Upper lobe of right lung (tissue), 1 donor: ENCODE data around the gene ATL2. TPM values are rescaled to one million over a fixed set of nuclear protein-coding genes. Genes with fewer than 3 reads are reported as not detected.

Experiments used
- ATAC-seq: fragments of 200-7000 bp; cut with Tn5 transposase; one replicate; pipeline ENCODE4 v1.9.1; 2020; ENCODE audit warnings: mild to moderate bottlenecking, moderate library complexity
- DNase-seq: peaks from one replicate; pipeline ENCODE4 v3.0.0-alpha.2; 2020
- H3K27ac ChIP-seq: fragments of 200-600 bp; one replicate; pipeline ENCODE4 v1.8.0; 2022
- H3K27me3 ChIP-seq: fragments of 200-600 bp; one replicate; pipeline ENCODE4 v1.8.0; 2022; ENCODE audit warnings: mild to moderate bottlenecking
- H3K36me3 ChIP-seq: fragments of 200-600 bp; one replicate; pipeline ENCODE4 v1.8.0; 2022
- H3K4me1 ChIP-seq: fragments of 200-600 bp; one replicate; pipeline ENCODE4 v1.8.0; 2022
- H3K4me3 ChIP-seq: fragments of 200-600 bp; one replicate; pipeline ENCODE4 v1.8.0; 2022; ENCODE audit warnings: mild to moderate bottlenecking
- H3K9me3 ChIP-seq: fragments of 200-600 bp; one replicate; pipeline ENCODE4 v1.8.0; 2022
- intact Hi-C: fragments of 100-400 bp; cut with DNase I; formaldehyde crosslinking; loops from one replicate; pipeline ENCODE4 v1.11.0; 2022
- total RNA-seq: library from RNA; stranded (reverse); fragmentation: NEBNext Ultra II Directional; extraction: Animal tissue kit (Norgen Biotek cat#: 25700); gene quantifications from one replicate; pipeline ENCODE4 v1.2.1, GENCODE V29; 2021
- TF ChIP-seq, protein P1 (sequence below): fragments of 200-600 bp; IDR thresholded peaks from one replicate; pipeline ENCODE4 v1.8.0; 2022; ENCODE audit warnings: antibody characterized with exemption
- donor health status: DM: no; HTN: yes; CAD: no; lungs with severe emphysema.

Gene ATL2
- total RNA-seq, 1 donor from 2014 or later, result 69.1 TPM

DNA sequence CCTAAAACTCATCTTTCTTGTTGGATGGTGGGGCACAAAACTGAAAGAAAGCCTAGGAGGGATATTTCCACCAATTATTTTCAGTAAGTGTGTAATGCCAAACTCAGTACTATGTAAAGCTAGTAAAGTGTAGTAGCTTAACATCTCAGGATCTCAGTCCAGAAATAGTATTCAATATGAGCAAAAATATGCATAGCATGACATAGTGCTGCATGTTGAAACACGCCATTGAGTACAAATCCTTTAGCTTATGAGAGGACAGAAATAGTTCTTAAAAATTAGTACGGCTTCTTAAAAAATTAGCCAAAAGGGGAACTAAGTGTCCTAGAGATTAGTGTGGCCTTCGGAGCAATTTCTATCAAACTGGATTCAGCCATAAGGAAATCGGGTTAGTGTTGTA is 21.7 kb upstream of the ATL2 start:
- DNase-seq (no peak), ATAC-seq (no peak)
- Histone ChIP-seq H3K4me3 (no peak overlapping the region), H3K36me3 (no peaks in the 10 kb centered on the region), H3K4me1 (no peaks in the 10 kb centered on the region), H3K27ac (no peak overlapping the region), H3K27me3 (no peaks in the 10 kb centered on the region), H3K9me3 (no peaks in the 10 kb centered on the region)
- intact Hi-C loops, result no loop called here
- TF ChIP-seq, protein P1, sequence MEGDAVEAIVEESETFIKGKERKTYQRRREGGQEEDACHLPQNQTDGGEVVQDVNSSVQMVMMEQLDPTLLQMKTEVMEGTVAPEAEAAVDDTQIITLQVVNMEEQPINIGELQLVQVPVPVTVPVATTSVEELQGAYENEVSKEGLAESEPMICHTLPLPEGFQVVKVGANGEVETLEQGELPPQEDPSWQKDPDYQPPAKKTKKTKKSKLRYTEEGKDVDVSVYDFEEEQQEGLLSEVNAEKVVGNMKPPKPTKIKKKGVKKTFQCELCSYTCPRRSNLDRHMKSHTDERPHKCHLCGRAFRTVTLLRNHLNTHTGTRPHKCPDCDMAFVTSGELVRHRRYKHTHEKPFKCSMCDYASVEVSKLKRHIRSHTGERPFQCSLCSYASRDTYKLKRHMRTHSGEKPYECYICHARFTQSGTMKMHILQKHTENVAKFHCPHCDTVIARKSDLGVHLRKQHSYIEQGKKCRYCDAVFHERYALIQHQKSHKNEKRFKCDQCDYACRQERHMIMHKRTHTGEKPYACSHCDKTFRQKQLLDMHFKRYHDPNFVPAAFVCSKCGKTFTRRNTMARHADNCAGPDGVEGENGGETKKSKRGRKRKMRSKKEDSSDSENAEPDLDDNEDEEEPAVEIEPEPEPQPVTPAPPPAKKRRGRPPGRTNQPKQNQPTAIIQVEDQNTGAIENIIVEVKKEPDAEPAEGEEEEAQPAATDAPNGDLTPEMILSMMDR, result no peak

DNA sequence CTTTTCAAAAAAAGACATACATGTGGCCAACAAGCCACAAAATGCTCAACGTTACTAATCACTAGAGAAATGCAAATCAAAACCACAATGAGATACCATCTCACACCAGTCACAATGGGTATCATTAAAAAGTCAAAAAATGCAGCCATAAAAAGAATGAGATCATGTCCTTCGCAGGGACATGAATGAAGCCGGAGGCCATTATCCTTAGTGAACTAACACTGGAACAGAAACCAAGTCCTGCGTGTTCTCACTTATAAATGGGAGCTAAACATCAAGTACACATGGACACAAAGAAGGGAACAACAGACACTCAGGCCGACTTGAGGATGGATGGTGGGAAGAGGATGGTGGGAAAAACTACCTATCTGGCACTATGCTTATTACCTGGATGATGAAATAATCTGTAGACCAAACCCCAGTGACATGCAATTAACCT is 17.8 kb upstream of the ATL2 start:
- no peaks in the 10 kb centered on the region for H3K36me3 ChIP-seq
- H3K27me3 ChIP-seq, result no peaks in the 10 kb centered on the region
- TF ChIP-seq, protein P1, result no peak
- H3K27ac ChIP-seq, result no peak overlapping the region
- ATAC-seq, result no peak
- H3K9me3 ChIP-seq, result no peaks in the 10 kb centered on the region
- intact Hi-C loops, result no loop called here
- H3K4me3 ChIP-seq, result no peak overlapping the region
- H3K4me1 ChIP-seq, result no peaks in the 10 kb centered on the region
- DNase-seq, result no peak

DNA sequence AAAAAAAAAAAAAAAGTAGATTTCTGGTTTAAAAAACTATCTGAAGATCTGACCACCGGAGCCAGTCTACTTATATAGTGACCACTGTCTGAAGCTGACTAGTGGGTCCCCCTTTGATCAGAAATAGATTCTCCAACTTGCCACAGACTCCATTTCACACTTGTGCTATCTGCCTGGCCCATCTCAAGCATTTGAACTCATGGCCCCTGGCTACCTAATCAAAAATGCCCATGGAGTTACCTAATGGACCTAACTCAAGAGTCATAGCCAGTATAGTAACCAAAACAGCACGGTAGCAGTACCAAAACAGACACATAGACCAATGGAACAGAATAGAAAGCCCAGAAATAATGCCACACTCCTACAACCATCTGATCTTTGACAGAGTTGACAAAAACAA is 17.0 kb upstream of the ATL2 start:
- TF ChIP-seq, protein P1, result no peak
- Histone ChIP-seq H3K36me3 (no peaks in the 10 kb centered on the region), H3K27me3 (no peaks in the 10 kb centered on the region), H3K27ac (no peak overlapping the region), H3K9me3 (no peaks in the 10 kb centered on the region), H3K4me1 (no peaks in the 10 kb centered on the region), H3K4me3 (no peak overlapping the region)
- intact Hi-C loops, result no loop called here
- DNase-seq (no peak), ATAC-seq (no peak)

DNA sequence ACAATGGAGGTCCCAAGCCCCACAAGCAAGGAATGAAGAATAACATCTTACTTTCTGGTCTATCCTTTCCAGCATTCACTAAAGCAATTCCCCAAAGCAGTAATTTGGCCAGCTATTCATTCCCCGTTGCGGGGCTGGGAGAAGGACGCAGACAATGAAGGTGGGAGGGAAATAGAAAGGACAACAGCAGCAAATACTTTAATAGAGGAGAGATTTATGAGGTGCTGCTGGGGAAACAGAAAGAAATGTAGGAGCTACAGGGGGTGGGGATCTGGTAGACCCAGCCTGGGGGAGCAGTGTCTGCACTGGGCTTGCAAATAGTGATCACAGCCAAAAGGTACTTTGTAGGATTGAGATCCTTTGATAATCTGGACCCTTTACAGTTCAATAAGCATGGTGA is 13.9 kb upstream of the ATL2 start:
- DNase-seq, result no peak
- intact Hi-C loops, result no loop called here
- H3K36me3 ChIP-seq, result no peaks in the 10 kb centered on the region
- no peak overlapping the region for H3K27ac ChIP-seq
- no peak for ATAC-seq
- H3K4me3 ChIP-seq, result no peak overlapping the region
- no peaks in the 10 kb centered on the region for H3K4me1 ChIP-seq
- no peaks in the 10 kb centered on the region for H3K27me3 ChIP-seq
- TF ChIP-seq, protein P1, result no peak
- no peaks in the 10 kb centered on the region for H3K9me3 ChIP-seq

DNA sequence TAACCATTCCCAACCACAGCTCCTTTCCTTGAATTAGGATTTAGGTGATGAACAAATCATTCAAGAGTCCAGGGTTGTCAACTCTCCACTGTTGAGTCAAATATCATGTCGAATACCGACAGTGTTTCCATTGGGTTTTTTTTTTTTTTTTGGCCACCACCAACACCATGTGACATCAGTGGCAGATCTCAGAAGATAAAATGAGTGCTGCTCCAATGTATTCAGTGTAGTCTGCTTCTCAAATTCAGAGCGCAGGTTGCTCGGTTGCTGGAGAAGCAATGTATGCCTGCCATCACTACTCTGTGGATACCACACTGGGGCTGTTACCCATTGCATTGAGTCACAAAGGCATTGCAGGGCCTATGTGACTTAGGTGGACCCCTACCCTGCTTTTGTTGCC is 10.8 kb upstream of the ATL2 start:
- Histone ChIP-seq H3K27ac (no peak overlapping the region), H3K4me1 (no peaks in the 10 kb centered on the region), H3K4me3 (no peak overlapping the region), H3K9me3 (no peaks in the 10 kb centered on the region), H3K27me3 (no peaks in the 10 kb centered on the region), H3K36me3 (no peaks in the 10 kb centered on the region)
- ATAC-seq, result no peak
- TF ChIP-seq, protein P1, result no peak
- DNase-seq, result no peak
- intact Hi-C loops, result no loop called here

DNA sequence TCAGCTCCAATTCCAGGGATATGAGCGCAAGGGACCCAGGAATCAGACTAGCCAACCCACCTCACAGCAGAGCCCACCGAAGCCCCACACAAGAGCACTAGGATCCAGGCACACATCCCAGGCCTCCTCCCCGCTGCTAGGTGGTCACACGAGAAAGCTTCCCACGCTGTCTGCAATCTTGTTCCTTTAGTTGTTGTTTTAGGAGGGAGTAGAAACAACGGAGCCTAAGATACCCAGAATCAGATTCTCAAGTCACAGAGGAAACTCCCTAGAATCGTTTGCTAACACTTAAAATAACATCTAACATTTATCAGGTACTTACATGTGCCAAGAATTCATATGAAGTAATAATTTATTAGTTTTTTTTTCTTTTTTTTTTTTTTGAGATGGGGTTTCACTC is 9.7 kb upstream of the ATL2 start:
- H3K27me3 ChIP-seq, result no peaks in the 10 kb centered on the region
- no peak overlapping the region for H3K27ac ChIP-seq
- no peaks in the 10 kb centered on the region for H3K4me1 ChIP-seq
- intact Hi-C loops, result no loop called here
- H3K4me3 ChIP-seq, result no peak overlapping the region
- DNase-seq (no peak), ATAC-seq (no peak)
- H3K9me3 ChIP-seq, result no peaks in the 10 kb centered on the region
- H3K36me3 ChIP-seq, result no peaks in the 10 kb centered on the region
- TF ChIP-seq, protein P1, result no peak
